Activated CD4-positive, alpha-beta T cell treated with anti-CD3 and anti-CD28 coated beads for 24 hours (primary cell): ENCODE data around the gene SFR1.
"Not testable (repeated sequence)": the region's sequence is repeated elsewhere in the genome, so short reads cannot be mapped to it uniquely, and the experiment has no call there.

Source experiments
- DNase-seq, 2 donors: peaks; one replicate each; pipeline ENCODE4 v3.0.0-alpha.2; 2020; ENCODE audit warnings: low read depth in 2 of 2

Gene SFR1

GRCh38 chr10:104174136-104174535, 52.2 kb downstream of the SFR1 start:
- not testable (repeated sequence) for DNase-seq
